Measurements from ENCODE around the gene C3orf20.

- TF ChIP-seq EZH2 (IDR thresholded peaks at IDR 0.05; ENCODE audit: insufficient read depth, poor library complexity, severe bottlenecking) = no peak
- TF ChIP-seq EZH2phosphoT487 (IDR thresholded peaks at IDR 0.05; ENCODE audit: insufficient read depth, low read depth) = no peak
Measured at GRCh38 chr3:14627815-14628214, 47.1 kb upstream of the C3orf20 start.

Data from GM23248 (cell line).